ENCODE results near the gene USP17L11.
"Not testable (repeated sequence)": the region's sequence is repeated elsewhere in the genome, so short reads cannot be mapped to it uniquely, and the experiment has no call there.

DNA sequence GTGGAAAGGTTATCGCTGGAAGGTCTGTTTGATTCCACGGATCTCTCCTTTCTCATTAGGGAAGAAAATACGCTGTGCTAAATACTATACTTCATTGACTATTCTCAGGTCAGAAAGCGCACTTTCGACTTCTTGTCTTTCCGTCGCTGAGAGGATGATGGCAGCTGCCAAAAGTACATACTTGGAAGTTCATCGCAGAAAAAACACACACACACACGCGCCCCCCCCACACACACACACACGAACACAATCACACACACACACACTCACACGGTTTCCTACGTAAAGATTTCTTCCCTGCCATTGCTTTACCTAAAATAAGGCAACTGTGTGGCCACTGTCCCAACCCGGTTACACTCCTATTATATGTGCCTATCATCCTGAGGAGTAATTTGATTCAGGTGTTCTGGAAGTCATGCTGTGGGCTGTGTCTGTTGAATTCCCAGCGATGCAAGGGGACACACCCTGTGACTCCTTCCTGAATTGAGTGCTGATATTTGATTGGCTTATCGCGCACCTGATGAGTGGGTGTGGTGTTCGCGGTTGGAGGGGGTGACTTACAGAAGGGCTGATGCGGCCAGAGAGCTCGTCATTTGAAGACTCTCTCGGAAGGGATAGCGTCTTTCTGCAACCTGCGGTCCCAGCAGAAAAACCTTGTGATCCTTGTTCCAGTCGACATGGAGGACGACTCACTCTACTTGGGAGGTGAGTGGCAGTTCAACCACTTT lies 32.9 kb downstream of the USP17L11 start, which contains the start of gene USP17L18:
- TF ChIP-seq, protein P1, sequence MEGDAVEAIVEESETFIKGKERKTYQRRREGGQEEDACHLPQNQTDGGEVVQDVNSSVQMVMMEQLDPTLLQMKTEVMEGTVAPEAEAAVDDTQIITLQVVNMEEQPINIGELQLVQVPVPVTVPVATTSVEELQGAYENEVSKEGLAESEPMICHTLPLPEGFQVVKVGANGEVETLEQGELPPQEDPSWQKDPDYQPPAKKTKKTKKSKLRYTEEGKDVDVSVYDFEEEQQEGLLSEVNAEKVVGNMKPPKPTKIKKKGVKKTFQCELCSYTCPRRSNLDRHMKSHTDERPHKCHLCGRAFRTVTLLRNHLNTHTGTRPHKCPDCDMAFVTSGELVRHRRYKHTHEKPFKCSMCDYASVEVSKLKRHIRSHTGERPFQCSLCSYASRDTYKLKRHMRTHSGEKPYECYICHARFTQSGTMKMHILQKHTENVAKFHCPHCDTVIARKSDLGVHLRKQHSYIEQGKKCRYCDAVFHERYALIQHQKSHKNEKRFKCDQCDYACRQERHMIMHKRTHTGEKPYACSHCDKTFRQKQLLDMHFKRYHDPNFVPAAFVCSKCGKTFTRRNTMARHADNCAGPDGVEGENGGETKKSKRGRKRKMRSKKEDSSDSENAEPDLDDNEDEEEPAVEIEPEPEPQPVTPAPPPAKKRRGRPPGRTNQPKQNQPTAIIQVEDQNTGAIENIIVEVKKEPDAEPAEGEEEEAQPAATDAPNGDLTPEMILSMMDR (IDR thresholded peaks at IDR 0.05), result not testable (repeated sequence)
- not testable (repeated sequence) for TF ChIP-seq POLR2A (IDR thresholded peaks at IDR 0.05)

Data from adrenal gland (tissue), 5 donors.